ENCODE results near the gene RECK. TPM values are rescaled to one million over a fixed set of nuclear protein-coding genes. Genes with fewer than 3 reads are reported as not detected.
A peak's percentile ranks its signal among the peaks of the same experiment; 100 is the strongest.
"Not testable (repeated sequence)": the region's sequence is repeated elsewhere in the genome, so short reads cannot be mapped to it uniquely, and the experiment has no call there.

Gene RECK, protein sequence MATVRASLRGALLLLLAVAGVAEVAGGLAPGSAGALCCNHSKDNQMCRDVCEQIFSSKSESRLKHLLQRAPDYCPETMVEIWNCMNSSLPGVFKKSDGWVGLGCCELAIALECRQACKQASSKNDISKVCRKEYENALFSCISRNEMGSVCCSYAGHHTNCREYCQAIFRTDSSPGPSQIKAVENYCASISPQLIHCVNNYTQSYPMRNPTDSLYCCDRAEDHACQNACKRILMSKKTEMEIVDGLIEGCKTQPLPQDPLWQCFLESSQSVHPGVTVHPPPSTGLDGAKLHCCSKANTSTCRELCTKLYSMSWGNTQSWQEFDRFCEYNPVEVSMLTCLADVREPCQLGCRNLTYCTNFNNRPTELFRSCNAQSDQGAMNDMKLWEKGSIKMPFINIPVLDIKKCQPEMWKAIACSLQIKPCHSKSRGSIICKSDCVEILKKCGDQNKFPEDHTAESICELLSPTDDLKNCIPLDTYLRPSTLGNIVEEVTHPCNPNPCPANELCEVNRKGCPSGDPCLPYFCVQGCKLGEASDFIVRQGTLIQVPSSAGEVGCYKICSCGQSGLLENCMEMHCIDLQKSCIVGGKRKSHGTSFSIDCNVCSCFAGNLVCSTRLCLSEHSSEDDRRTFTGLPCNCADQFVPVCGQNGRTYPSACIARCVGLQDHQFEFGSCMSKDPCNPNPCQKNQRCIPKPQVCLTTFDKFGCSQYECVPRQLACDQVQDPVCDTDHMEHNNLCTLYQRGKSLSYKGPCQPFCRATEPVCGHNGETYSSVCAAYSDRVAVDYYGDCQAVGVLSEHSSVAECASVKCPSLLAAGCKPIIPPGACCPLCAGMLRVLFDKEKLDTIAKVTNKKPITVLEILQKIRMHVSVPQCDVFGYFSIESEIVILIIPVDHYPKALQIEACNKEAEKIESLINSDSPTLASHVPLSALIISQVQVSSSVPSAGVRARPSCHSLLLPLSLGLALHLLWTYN
- polyA plus RNA-seq (2013, experiment 1 of 4): 10.8 TPM
- polyA plus RNA-seq (2013, experiment 2 of 4): 13.1 TPM
- polyA plus RNA-seq (2013, experiment 3 of 4): 11.1 TPM
- polyA plus RNA-seq (2013, experiment 4 of 4): 12.0 TPM

DNA sequence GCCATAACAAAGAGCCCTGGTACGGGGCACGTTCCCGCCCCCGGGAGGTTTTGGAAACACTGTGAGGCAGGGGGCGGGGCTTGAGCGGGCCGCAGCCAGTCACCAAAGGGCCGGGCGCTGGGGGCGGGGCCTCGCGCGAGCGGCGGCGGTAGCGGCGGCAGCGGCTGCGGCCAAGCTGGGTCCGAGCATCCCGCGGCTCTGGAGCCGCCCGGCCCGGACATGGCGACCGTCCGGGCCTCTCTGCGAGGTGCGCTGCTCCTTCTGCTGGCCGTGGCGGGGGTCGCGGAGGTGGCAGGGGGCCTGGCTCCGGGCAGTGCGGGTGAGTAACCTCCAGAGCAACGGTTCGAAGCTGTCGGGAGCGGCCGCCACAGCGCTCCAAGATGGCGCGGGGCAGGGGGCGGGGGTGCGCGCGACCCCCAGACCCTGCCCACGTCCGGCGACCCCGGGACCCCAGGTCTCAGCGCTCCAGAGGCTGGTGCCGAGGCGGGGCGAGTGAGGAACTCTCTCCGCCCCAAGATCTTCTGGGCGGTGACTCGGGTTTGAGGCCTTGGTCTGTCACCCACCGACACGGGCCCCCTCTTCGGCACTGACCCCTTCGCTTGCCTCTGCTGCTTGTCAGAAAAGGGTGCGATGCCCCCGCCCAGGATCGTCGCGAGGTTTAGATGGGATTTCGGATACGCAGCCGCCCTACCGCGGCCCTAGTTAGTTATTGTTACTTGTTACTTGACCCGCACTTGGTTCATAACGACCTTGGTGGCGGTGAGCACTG lies at the start of gene RECK:
Gene RECK, plus strand, starts transcription at position 134 of the 769 bp plus-strand sequence. Its CDS starts 86 bp downstream, at position 220.
- Histone ChIP-seq H3K27ac (ENCODE audit: insufficient read depth, low read depth, low read length, poor library complexity, severe bottlenecking) (peak within 1 kb of the TSS; percentile 70), H3K4me3 (ENCODE audit: insufficient read depth, low read depth, low read length) (peak within 1 kb of the TSS; percentile 88), H3K36me3 (ENCODE audit: control insufficient read depth, insufficient read depth, low read length) (no peaks in the 10 kb centered on the region), H3K4me1 (ENCODE audit: control insufficient read depth, insufficient read depth, low read length) (peaks cover 6% of the 10 kb centered on the region), H3K27me3 (ENCODE audit: control insufficient read depth, insufficient read depth, low read length, poor library complexity, severe bottlenecking) (no peaks in the 10 kb centered on the region), H3K9me3 (ENCODE audit: control insufficient read depth, low read length) (no peaks in the 10 kb centered on the region)
- 0% methylated on average over 77 of the region's 77 CpGs for WGBS, 2 experiments

DNA sequence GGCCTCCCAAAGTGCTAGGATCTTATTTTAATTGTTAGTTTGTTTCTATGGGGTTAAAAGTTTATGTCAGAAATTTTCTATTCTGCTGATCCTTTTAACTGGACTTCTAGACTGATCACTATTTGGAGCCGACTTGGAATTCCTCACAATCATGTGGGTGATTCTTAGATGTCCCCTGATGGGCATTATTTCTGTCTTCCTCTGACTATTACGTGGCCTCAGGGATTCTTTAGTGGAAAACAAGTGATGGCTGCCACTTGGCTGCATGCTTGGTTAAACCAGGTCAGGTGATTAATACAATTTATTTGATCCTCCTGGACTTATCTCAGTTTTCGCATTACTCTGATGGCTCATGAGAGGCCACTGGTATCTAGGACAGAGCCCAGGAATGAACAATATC lies 46.6 kb upstream of the RECK start:
- Histone ChIP-seq H3K4me3 (ENCODE audit: insufficient read depth, low read depth, low read length) (no peak overlapping the region), H3K27me3 (ENCODE audit: control insufficient read depth, insufficient read depth, low read length, poor library complexity, severe bottlenecking) (no peaks in the 10 kb centered on the region), H3K4me1 (ENCODE audit: control insufficient read depth, insufficient read depth, low read length) (no peaks in the 10 kb centered on the region), H3K27ac (ENCODE audit: insufficient read depth, low read depth, low read length, poor library complexity, severe bottlenecking) (no peak overlapping the region), H3K9me3 (ENCODE audit: control insufficient read depth, low read length) (no peaks in the 10 kb centered on the region), H3K36me3 (ENCODE audit: control insufficient read depth, insufficient read depth, low read length) (no peaks in the 10 kb centered on the region)
- WGBS, 2 experiments: 84 to 93% methylated on average over 3 of the region's 3 CpGs

DNA sequence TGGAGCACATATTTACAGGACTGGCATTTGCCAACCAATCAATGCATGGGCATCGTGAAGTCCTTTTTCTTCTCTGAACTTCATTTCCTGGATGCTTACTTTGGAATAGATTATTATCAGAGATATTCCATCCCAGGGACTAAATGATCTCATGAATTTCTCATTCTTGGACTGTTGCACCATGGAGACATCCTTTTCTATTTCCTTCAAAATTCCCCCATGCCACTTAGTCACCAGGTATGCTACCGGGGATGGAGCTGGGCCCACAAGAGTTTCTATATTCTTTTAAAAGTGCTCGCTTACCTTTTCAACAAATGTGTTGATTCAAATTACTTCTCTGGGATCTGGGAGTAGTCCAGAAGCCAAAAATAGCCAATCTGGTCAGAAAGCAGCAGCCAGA lies 43.6 kb upstream of the RECK start:
- H3K27ac ChIP-seq (ENCODE audit: insufficient read depth, low read depth, low read length, poor library complexity, severe bottlenecking); H3K9me3 ChIP-seq (ENCODE audit: control insufficient read depth, low read length); H3K36me3 ChIP-seq (ENCODE audit: control insufficient read depth, insufficient read depth, low read length); H3K4me1 ChIP-seq (ENCODE audit: control insufficient read depth, insufficient read depth, low read length); H3K4me3 ChIP-seq (ENCODE audit: insufficient read depth, low read depth, low read length); H3K27me3 ChIP-seq (ENCODE audit: control insufficient read depth, insufficient read depth, low read length, poor library complexity, severe bottlenecking): not testable (repeated sequence)
- 97 to 100% methylated on average over 3 of the region's 3 CpGs for WGBS, 2 experiments

DNA sequence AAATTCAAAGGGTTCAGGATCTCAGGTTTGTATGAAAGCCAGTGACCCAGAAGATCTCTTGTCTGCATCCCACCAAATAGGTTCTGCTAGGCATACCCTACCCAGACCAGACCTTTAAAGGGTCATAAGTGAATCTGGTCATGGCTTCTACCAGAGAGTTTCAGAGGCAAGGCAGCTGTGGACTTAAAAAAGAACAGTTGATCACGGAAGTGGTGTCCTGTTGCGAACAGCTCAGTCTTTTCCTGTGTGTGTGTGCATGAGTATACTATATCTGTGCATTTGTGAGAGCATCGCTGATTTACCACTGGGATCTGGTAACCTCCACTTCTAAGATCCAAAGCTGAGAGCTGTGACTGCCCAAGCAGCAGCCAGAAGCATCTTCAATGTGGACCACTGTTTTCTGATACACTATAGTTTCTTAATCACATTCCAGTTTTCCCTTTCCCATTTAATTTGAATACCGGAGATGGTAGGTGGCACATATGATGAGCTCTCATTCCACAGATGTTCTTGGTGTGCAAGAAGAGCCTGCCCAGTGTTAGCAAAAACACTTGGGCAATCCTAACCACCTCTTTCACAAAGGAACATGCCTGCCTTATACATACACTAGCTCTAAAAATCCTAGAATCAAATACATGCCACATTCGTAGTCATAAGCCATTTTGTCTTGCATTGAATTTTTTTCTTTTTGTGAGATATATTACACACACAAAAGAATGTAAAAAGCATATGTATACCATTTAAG lies 42.6 kb upstream of the RECK start:
- Histone ChIP-seq H3K27ac (ENCODE audit: insufficient read depth, low read depth, low read length, poor library complexity, severe bottlenecking) (no peak overlapping the region), H3K9me3 (ENCODE audit: control insufficient read depth, low read length) (peaks cover 3% of the 10 kb centered on the region), H3K4me3 (ENCODE audit: insufficient read depth, low read depth, low read length) (no peak overlapping the region), H3K27me3 (ENCODE audit: control insufficient read depth, insufficient read depth, low read length, poor library complexity, severe bottlenecking) (no peaks in the 10 kb centered on the region), H3K36me3 (ENCODE audit: control insufficient read depth, insufficient read depth, low read length) (no peaks in the 10 kb centered on the region), H3K4me1 (ENCODE audit: control insufficient read depth, insufficient read depth, low read length) (no peaks in the 10 kb centered on the region)
- whole genome bisulfite sequencing, 2 experiments: 65 to 74% methylated on average over 5 of the region's 5 CpGs

DNA sequence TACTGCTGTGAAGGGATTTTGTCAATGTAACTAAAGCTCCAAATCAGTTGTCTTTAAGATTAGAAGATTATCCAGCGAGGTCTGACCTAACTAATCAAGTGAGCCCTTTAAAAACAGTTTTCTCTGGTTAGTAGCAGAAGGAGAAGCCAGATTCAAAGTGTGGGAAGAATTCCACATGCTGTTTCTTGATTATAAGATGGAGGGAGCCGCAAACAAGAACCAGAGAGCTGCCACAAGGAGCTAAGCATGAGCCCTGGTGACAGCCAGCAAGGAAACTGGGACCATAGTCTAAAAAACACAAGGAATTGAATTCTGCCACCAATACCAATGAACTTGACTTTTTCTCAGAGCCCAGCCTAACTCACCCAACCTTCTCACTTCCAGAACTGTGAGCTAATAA lies 41.8 kb upstream of the RECK start:
- Histone ChIP-seq H3K4me3 (ENCODE audit: insufficient read depth, low read depth, low read length) (no peak overlapping the region), H3K27me3 (ENCODE audit: control insufficient read depth, insufficient read depth, low read length, poor library complexity, severe bottlenecking) (no peaks in the 10 kb centered on the region), H3K4me1 (ENCODE audit: control insufficient read depth, insufficient read depth, low read length) (no peaks in the 10 kb centered on the region), H3K27ac (ENCODE audit: insufficient read depth, low read depth, low read length, poor library complexity, severe bottlenecking) (no peak overlapping the region), H3K9me3 (ENCODE audit: control insufficient read depth, low read length) (peaks cover 3% of the 10 kb centered on the region), H3K36me3 (ENCODE audit: control insufficient read depth, insufficient read depth, low read length) (no peaks in the 10 kb centered on the region)
- WGBS, 2 experiments: 90 to 96% methylated on average over 2 of the region's 2 CpGs

DNA sequence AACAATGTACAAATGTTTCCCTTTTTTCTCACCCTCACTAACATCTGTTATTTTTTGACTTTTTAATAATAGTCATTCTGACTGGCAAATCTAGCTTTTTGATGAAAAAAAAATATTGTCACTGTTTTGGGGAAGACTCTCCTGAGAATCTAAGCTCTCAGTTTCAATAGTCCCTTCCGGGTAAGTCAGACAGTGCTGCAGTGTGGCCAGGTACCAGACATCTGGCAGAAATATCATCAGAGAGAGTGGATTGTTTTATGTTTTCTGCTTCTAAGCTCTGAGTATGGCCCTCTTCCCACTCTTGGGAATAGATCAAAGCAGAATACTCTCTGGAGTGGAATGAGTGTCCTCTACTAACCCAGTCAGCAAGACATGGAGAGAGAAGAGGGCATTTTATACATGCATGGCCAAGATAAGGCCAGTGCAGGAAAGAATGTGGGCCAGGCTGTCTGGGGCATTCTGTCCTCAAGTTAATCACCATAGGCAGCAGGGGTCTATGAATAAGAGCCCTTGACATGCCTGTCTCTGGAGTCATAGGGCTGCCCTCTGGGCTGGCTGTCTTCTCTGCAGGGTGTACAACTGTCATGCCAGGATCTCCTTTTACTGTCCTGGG lies 40.2 kb upstream of the RECK start:
- Histone ChIP-seq H3K4me1 (ENCODE audit: control insufficient read depth, insufficient read depth, low read length) (no peaks in the 10 kb centered on the region), H3K36me3 (ENCODE audit: control insufficient read depth, insufficient read depth, low read length) (no peaks in the 10 kb centered on the region), H3K4me3 (ENCODE audit: insufficient read depth, low read depth, low read length) (no peak overlapping the region), H3K27ac (ENCODE audit: insufficient read depth, low read depth, low read length, poor library complexity, severe bottlenecking) (no peak overlapping the region), H3K27me3 (ENCODE audit: control insufficient read depth, insufficient read depth, low read length, poor library complexity, severe bottlenecking) (no peaks in the 10 kb centered on the region), H3K9me3 (ENCODE audit: control insufficient read depth, low read length) (peaks cover 3% of the 10 kb centered on the region)
- WGBS, 2 experiments: 81 to 93% methylated on average over 1 of the region's 1 CpG

DNA sequence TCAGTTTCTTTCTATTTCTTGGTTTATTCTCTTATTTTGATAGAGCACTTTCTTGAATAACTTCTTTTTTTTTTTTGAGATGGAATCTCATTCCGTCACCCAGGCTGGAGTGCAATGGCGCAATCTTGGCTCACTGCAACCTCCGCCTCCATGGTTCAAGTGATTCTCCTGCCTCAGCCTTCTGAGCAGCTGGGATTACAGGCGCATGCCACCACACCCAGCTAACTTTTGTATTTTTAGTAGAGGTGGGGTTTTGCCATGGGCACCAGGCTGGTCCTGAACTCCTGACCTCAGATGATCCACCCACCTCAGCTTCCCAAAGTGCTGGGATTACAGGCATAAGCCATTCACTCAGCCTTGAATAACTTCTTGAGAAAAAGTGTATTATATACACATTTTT lies 39.7 kb upstream of the RECK start:
- not testable (repeated sequence) for H3K27ac ChIP-seq (ENCODE audit: insufficient read depth, low read depth, low read length, poor library complexity, severe bottlenecking); H3K36me3 ChIP-seq (ENCODE audit: control insufficient read depth, insufficient read depth, low read length); H3K4me1 ChIP-seq (ENCODE audit: control insufficient read depth, insufficient read depth, low read length); H3K9me3 ChIP-seq (ENCODE audit: control insufficient read depth, low read length); H3K4me3 ChIP-seq (ENCODE audit: insufficient read depth, low read depth, low read length); H3K27me3 ChIP-seq (ENCODE audit: control insufficient read depth, insufficient read depth, low read length, poor library complexity, severe bottlenecking)
- WGBS, 2 experiments: 84 to 96% methylated on average over 4 of the region's 4 CpGs

DNA sequence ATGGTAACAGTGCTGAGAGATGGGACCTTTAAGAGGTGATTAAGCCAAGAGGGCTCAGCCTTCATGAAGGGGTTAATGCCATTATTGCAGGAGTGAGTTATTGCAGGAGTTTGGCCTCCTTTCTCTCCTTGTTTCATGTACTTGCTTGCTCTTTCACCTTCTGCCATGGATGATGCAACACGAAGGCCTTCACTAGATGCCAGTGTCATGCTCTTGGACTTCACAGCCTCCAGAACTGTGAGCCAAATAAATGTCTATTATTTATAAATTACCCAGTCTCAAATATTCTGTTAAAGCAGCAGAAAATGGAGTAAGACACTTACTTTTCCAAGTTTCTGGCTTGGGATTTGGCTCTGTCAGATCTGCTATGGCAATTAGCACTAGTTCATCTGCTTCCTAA lies 38.4 kb upstream of the RECK start:
- WGBS, 2 experiments: 75 to 100% methylated on average over 1 of the region's 1 CpG
- Histone ChIP-seq H3K4me3 (ENCODE audit: insufficient read depth, low read depth, low read length) (no peak overlapping the region), H3K9me3 (ENCODE audit: control insufficient read depth, low read length) (peaks cover 3% of the 10 kb centered on the region), H3K36me3 (ENCODE audit: control insufficient read depth, insufficient read depth, low read length) (no peaks in the 10 kb centered on the region), H3K27me3 (ENCODE audit: control insufficient read depth, insufficient read depth, low read length, poor library complexity, severe bottlenecking) (no peaks in the 10 kb centered on the region), H3K4me1 (ENCODE audit: control insufficient read depth, insufficient read depth, low read length) (no peaks in the 10 kb centered on the region), H3K27ac (ENCODE audit: insufficient read depth, low read depth, low read length, poor library complexity, severe bottlenecking) (no peak overlapping the region)

DNA sequence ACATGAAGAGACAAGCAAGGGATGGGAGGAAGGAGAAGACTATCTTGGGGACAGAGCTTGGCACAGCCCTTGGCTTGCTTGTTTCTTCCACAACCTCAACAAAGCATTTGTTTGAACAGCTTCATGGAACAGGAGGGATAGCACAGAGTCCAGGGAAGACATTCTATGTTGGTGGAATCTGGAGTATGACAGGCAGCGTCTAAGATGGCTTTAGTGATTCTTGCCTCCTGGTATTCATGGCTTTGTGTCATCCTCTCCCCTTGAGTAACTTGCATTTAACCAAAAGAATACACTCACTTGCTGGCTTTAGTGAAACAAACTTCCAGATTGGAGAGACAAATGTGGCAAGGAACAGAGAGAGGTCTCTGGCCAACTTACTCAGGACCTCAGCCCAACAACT lies 30.8 kb upstream of the RECK start:
- Histone ChIP-seq H3K27me3 (ENCODE audit: control insufficient read depth, insufficient read depth, low read length, poor library complexity, severe bottlenecking) (peaks cover 9% of the 10 kb centered on the region), H3K4me1 (ENCODE audit: control insufficient read depth, insufficient read depth, low read length) (no peaks in the 10 kb centered on the region), H3K36me3 (ENCODE audit: control insufficient read depth, insufficient read depth, low read length) (no peaks in the 10 kb centered on the region), H3K4me3 (ENCODE audit: insufficient read depth, low read depth, low read length) (no peak overlapping the region), H3K27ac (ENCODE audit: insufficient read depth, low read depth, low read length, poor library complexity, severe bottlenecking) (no peak overlapping the region), H3K9me3 (ENCODE audit: control insufficient read depth, low read length) (no peaks in the 10 kb centered on the region)
- 81 to 86% methylated on average over 1 of the region's 1 CpG for WGBS, 2 experiments

Data from ectodermal cell (in vitro differentiated cells).